Amniotic stem cell (primary cell): ENCODE data around the gene ZNF420.
"Not testable (repeated sequence)": the region's sequence is repeated elsewhere in the genome, so short reads cannot be mapped to it uniquely, and the experiment has no call there.

ENCODE experiments used
- DNase-seq: peaks from one replicate; lab custom pipeline; 2025; lab: John Stamatoyannopoulos, UW

The ZNF420 gene

DNA sequence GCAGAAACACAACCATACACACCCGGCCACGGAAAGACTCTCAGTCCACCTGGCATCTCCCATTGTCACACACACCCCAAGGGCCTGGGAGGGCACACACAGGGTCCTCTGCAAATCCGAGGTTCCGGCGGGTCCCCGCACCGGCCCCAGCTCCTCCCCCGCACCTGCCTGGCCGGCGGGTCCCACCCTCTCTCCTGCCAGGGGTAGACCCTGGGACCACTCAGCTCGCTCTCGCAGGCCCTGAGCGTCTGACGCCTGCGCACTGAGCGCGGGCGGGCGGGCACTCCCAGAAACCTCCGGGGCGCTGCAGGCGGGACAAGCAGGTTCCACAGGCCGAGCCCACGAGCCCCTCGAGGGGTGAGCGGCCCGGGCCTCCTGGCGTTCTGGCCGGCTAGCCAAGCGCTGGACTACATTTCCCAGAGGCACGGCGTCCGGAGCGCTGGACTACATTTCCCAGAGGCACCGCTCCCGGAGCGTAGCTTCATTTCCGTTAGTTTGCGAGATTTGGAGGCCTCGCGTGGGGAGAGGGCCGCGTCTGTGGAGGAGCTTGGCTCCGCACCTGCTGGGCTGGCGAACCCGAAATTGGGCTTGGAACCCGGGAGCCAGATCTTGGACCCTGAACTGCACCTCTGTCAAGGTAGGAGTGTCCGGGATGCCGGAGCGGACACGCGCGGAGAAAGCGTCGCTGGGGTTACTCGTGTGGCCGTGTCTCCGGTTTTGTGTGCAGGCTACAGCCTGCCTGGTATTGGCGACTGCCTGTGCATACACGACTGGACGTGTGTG is at the start of gene ZNF420:
TSS of gene ZNF420 (plus strand) at position 500 of the 783 bp plus-strand sequence. CDS start 10,686 bp downstream, outside the sequence.
- DNase-seq = peak; percentile 97

- no peak for DNase-seq
Measured at GRCh38 chr19:37045140-37045539, 33.1 kb upstream of the ZNF420 start.

DNA sequence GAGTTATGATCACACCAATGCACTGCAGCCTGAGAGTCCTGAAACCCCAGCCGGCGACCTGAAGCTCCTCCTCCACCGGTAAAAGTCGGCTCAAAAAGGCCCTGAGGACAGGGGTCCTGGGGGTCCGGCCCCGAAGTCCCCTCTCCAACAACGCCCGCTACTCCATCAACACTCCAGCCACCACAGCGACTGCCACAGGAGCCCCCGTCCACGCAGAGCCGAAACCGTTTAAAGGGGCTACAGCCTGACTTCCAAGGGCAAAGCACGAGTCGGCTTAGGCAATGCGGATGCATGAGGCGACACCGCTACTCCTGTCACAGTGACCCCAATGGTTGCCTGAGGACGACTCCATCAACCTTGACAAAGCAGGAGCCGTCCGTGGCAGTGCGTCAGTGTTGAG is 22.9 kb upstream of the ZNF420 start:
- no peak for DNase-seq

GRCh38 chr19:37056776-37057175 is 21.5 kb upstream of the ZNF420 start:
- DNase-seq = no peak

- no peak for DNase-seq
Measured at GRCh38 chr19:37059142-37059541, 19.1 kb upstream of the ZNF420 start.

GRCh38 chr19:37064886-37065285 is 13.3 kb upstream of the ZNF420 start:
- not testable (repeated sequence) for DNase-seq

- no peak for DNase-seq
Measured at GRCh38 chr19:37074111-37074510, 4.1 kb upstream of the ZNF420 start.

- DNase-seq = no peak
Measured at GRCh38 chr19:37074819-37075362, 3.3 kb upstream of the ZNF420 start.

GRCh38 chr19:37076524-37076923 is 1.7 kb upstream of the ZNF420 start:
- DNase-seq = not testable (repeated sequence)

DNA sequence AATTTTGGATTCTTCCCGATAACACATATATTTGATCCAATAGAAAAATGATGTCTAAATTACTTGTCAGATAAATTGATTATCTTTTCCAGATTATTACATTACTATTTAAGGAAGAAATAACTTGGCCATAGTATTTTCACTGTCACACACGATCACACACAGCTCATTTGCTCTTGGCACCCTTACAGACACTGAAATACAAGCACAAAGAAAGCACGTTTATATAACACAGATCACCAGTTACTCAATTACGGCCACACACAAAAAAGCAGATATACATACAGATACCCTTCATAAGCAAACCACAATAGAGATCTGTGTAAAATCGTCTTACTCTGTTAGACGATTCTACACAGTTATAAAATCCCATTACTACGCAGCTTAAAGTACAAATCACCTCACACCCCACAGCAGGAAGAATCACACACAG is 716 bp upstream of the ZNF420 start:
- DNase-seq = no peak

DNA sequence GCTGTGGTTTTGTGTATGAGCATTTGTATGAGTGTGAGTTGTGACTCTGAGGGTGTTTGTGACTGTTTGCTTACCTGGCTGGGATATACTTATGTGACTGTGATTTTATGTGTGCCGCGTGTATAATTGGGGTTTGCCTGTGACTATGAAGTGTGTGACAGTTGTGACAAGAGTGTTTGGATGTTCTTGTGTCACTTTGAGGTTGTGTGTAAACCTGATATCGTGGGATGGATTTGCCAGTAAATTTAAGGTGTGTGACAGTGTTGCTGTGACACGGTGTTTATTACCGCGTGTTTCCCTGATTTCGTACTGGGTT is 442 bp downstream of the ZNF420 start:
- DNase-seq = no peak

DNA sequence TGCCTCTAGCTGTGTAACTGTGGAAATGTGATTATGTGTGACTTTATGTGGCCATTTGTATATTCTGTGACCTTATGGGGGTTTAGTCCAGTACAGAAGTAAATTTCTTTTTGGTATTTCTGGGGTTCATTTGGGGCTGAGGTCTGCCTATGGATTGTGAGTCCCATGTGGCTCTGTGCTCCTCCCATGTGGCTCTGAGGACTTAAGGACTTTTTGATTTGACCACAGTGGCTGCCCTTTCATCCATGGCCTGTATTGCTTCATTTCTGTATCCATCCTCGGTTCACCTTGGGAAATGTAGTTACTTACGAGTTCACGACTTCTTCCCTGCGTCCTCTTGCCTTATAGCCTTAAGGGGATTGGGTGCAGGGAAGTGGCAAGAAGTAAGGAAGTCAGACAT is 1.0 kb downstream of the ZNF420 start:
- DNase-seq = no peak

- no peak for DNase-seq
Measured at GRCh38 chr19:37082307-37082706, 4.1 kb downstream of the ZNF420 start.

DNA sequence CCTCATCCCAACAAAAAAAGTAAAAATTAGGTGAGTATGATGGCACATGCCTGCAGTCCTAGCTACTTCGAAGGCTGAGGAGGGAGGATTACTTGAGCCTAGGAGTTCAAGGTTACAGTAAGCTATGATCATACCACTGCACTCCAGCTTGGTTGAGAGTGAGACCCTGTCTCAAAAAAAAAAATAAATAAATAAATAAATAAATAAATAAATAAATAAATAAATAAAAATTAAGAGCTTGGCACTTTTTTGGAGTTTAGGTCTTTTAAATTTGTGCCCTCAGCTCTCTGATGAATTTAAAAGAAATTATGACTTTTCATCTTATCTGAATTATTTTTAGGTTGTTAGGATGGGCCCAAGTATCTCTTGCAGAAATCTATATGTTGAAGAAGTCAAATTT is 8.9 kb downstream of the ZNF420 start:
- no peak for DNase-seq

GRCh38 chr19:37095859-37096258 is 17.6 kb downstream of the ZNF420 start:
- DNase-seq = no peak

GRCh38 chr19:37098570-37098969 is 20.3 kb downstream of the ZNF420 start:
- no peak for DNase-seq

GRCh38 chr19:37104135-37104534 is 25.9 kb downstream of the ZNF420 start:
- not testable (repeated sequence) for DNase-seq

GRCh38 chr19:37111753-37112152 is 33.5 kb downstream of the ZNF420 start:
- DNase-seq = not testable (repeated sequence)

DNA sequence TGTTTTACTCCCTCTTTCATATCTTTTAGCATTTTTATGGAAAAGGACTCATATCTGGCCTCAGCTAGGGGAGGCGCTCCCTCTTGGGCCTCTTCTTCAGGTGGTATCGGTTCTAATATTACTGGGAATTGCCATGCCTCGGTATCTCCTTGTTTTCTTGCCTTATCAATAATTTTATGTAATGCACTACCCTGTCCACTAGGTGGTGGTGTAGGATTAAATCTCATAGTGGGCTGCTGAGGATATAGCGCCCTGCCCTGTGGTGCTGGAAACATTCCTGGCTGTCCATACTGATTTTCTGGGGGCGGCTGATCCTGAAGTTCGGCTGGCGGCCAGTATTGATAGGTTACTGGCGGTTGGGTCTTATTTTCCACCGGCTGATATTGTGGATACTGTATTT is 35.8 kb downstream of the ZNF420 start:
- DNase-seq = no peak

DNA sequence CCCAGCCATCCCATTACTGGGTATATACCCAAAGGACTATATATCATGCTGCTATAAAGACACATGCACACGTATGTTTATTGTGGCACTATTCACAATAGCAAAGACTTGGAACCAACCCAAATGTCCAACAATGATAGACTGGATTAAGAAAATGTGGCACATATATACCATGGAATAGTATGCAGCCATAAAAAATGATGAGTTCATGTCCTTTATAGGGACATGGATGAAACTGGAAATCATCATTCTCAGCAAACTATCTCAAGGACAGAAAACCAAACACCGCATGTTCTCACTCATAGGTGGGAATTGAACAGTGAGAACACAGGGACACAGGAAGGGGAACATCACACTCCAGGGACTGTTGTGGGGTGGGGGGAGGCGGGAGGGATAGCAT is 43.9 kb downstream of the ZNF420 start:
- DNase-seq = not testable (repeated sequence)

- no peak for DNase-seq
Measured at GRCh38 chr19:37127999-37128820, 50.0 kb downstream of the ZNF420 start.

- DNase-seq = no peak
Measured at GRCh38 chr19:37128821-37129177, 50.6 kb downstream of the ZNF420 start.

GRCh38 chr19:37136111-37136510 is 57.9 kb downstream of the ZNF420 start:
- no peak for DNase-seq
